Measurements from ENCODE around the gene NOS3. TPM values are rescaled to one million over a fixed set of nuclear protein-coding genes. Genes with fewer than 3 reads are reported as not detected.

The NOS3 gene
- total and polyA plus RNA-seq, 2 donors (not counting 3 experiments of a cell fraction or from before 2014, with no cell fraction given) = 82.8 to 95.1 TPM

DNA sequence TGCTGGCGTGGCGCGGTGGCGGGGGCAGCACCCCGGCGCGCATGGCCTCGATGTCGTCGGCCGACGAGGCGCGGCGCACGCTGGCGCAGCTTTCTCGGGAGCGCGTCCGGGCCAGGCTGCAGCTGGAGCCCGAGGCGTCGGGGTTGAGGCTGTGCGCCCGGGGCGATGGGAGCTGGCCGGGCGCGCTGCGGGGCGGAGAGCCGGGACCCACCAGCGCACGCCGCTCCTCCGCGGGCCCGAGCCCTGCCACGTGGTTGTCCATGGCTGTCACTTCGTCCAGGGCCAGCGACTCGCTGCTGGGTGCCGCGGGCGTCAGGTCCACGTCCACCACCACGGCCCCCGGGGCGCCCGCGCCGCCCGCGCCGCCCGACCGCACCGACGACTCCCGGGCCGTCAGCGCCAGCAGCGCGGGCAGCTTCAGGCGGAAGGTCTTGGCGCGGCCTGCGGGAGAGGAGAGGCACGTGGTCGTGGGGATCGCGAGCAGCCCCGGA lies 32.7 kb upstream of the NOS3 start:
- no peaks in the 10 kb centered on the region for H3K9me3 ChIP-seq (replicated peaks; ENCODE audit: control insufficient read depth, insufficient read depth, low read length)
- FAIRE-seq = no peak
- H3K4me3 ChIP-seq (replicated peaks in 1 of 3; ENCODE audit: insufficient read depth in 1 of 3, low read depth in 1 of 3, low read length in 3 of 3) = no peak overlapping the region
- no peaks in the 10 kb centered on the region for H3K79me2 ChIP-seq (ENCODE audit: control insufficient read depth, insufficient read depth, low read length)
- no peak overlapping the region for H3K9ac ChIP-seq (replicated peaks; ENCODE audit: extremely low read depth, insufficient read depth, low read length)
- no peak overlapping the region for H2AFZ ChIP-seq (ENCODE audit: low read depth, low read length)
- CTCF ChIA-PET = interaction anchor here (1.1 kb wide), 1 partner anchor 28 kb away, joined by 3 read pairs; no protein-coding TSS in a partner anchor
- dilution Hi-C loops (cut with MboI; ENCODE audit: extremely low pct_ligation_motif_present, low sequenced_read_pairs) = no loop called here
- no peaks in the 10 kb centered on the region for H3K36me3 ChIP-seq (ENCODE audit: control insufficient read depth in 2 of 2, extremely low read depth in 1 of 2, insufficient read depth in 2 of 2, low read length in 2 of 2)
- no TSS peak for BruUV-seq (replicated peaks)
- intact Hi-C loops (cut with micrococcal nuclease) = no loop called here
- H4K20me1 ChIP-seq (replicated peaks; ENCODE audit: control insufficient read depth, extremely low read depth, insufficient read depth, low read length) = no peaks in the 10 kb centered on the region
- no peak overlapping the region for H3K4me2 ChIP-seq (ENCODE audit: insufficient read depth, low read length)
- DNase-seq (ENCODE audit: low read depth, low spot score) = no peak
- no peaks in the 10 kb centered on the region for H3K9me1 ChIP-seq (replicated peaks; ENCODE audit: control insufficient read depth, extremely low read depth, insufficient read depth, low read length)
- H3K4me1 ChIP-seq (ENCODE audit: control insufficient read depth, extremely low read depth, insufficient read depth, low read length) = no peaks in the 10 kb centered on the region
- no peak overlapping the region for H3K27ac ChIP-seq (ENCODE audit: insufficient read depth, low read depth, low read length)
- H3K27me3 ChIP-seq (ENCODE audit: control insufficient read depth in 2 of 2, insufficient read depth in 2 of 2, low read length in 2 of 2) = peaks cover 18 to 22% of the 10 kb centered on the region in 2 experiments
- POLR2A ChIA-PET = no interaction called here
- TF ChIP-seq POLR2AphosphoS5 (IDR thresholded peaks at IDR 0.05; ENCODE audit: insufficient read depth, low read depth, low read length) = no peak
- TF ChIP-seq EZH2 (IDR thresholded peaks at IDR 0.05; ENCODE audit: borderline replicate concordance, low read depth, low read length, severe bottlenecking) = peak; percentile 70

DNA sequence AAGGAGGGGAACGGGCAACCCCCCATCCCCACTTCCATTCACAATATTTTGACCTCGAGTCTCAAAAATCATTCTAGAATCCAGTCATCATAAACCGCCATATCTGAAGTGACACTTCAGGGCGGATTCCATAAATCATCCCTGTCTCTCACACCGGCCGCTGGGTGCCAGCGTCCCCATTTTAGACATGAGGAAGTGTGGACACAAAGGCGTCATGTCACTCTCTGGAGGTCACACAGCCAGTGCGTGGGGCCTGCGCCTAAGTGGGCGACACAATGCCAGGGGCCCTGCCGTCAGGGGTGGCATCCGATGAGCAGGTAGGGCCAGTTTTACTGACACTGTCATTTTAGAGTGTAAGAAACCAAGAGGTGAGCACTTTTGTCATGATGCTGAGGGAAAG lies 32.2 kb upstream of the NOS3 start:
- no peak for DNase-seq (ENCODE audit: low read depth, low spot score)
- Histone ChIP-seq H3K36me3 (ENCODE audit: control insufficient read depth in 2 of 2, extremely low read depth in 1 of 2, insufficient read depth in 2 of 2, low read length in 2 of 2) (no peaks in the 10 kb centered on the region), H3K4me3 (replicated peaks in 1 of 3; ENCODE audit: insufficient read depth in 1 of 3, low read depth in 1 of 3, low read length in 3 of 3) (no peak overlapping the region), H3K4me2 (ENCODE audit: insufficient read depth, low read length) (no peak overlapping the region), H4K20me1 (replicated peaks; ENCODE audit: control insufficient read depth, extremely low read depth, insufficient read depth, low read length) (no peaks in the 10 kb centered on the region), H2AFZ (ENCODE audit: low read depth, low read length) (no peak overlapping the region), H3K9me1 (replicated peaks; ENCODE audit: control insufficient read depth, extremely low read depth, insufficient read depth, low read length) (no peaks in the 10 kb centered on the region), H3K27ac (ENCODE audit: insufficient read depth, low read depth, low read length) (no peak overlapping the region), H3K27me3 (ENCODE audit: control insufficient read depth in 2 of 2, insufficient read depth in 2 of 2, low read length in 2 of 2) (peaks cover 18 to 22% of the 10 kb centered on the region in 2 experiments), H3K9me3 (replicated peaks; ENCODE audit: control insufficient read depth, insufficient read depth, low read length) (no peaks in the 10 kb centered on the region), H3K79me2 (ENCODE audit: control insufficient read depth, insufficient read depth, low read length) (no peaks in the 10 kb centered on the region), H3K4me1 (ENCODE audit: control insufficient read depth, extremely low read depth, insufficient read depth, low read length) (no peaks in the 10 kb centered on the region), H3K9ac (replicated peaks; ENCODE audit: extremely low read depth, insufficient read depth, low read length) (no peak overlapping the region)
- ChIA-PET CTCF (interaction anchor here (1.1 kb wide), 1 partner anchor 27 kb away, joined by 3 read pairs; no protein-coding TSS in a partner anchor), POLR2A (no interaction called here)
- intact Hi-C loops (cut with micrococcal nuclease) = no loop called here
- dilution Hi-C loops (cut with MboI; ENCODE audit: extremely low pct_ligation_motif_present, low sequenced_read_pairs) = no loop called here
- BruUV-seq (replicated peaks) = no TSS peak
- TF ChIP-seq JUN (IDR thresholded peaks at IDR 0.05; ENCODE audit: borderline replicate concordance, insufficient read depth, insufficient read length, low read depth) = no peak
- peak; percentile 38 for TF ChIP-seq EZH2 (IDR thresholded peaks at IDR 0.05; ENCODE audit: borderline replicate concordance, low read depth, low read length, severe bottlenecking)
- no peak for FAIRE-seq
